Mesenchymal stem cell (in vitro differentiated cells and primary cell): ENCODE results near the gene SEC11A.

Source experiments
- DNase-seq: peaks from one replicate; pipeline ENCODE4 v3.0.0-alpha.2; 2013
- H2AFZ ChIP-seq: one replicate; pipeline ENCODE4 v1.6.1; 2013; ENCODE audit warnings: low read depth, mild to moderate bottlenecking, control low read depth, inconsistent platforms, low read length, moderate library complexity
- H2AK5ac ChIP-seq: 2 replicates; pipeline ENCODE4 v1.6.1; 2013; ENCODE audit warnings: low read length, moderate library complexity, mild to moderate bottlenecking, inconsistent platforms; ENCODE audit not compliant: severe bottlenecking
- H2BK120ac ChIP-seq: one replicate; pipeline ENCODE4 v1.6.1; 2013; ENCODE audit warnings: low read depth, mild to moderate bottlenecking, inconsistent platforms, low read length, moderate library complexity
- H2BK12ac ChIP-seq, 2 experiments: one replicate each; pipeline ENCODE4 v1.6.1; 2013; ENCODE audit warnings: inconsistent platforms in 2 of 2, low read length in 2 of 2, mild to moderate bottlenecking in 2 of 2, moderate library complexity in 2 of 2, control low read depth in 1 of 2
- H2BK15ac ChIP-seq: one replicate; pipeline ENCODE4 v1.6.1; 2013; ENCODE audit warnings: mild to moderate bottlenecking, low read depth, inconsistent platforms; ENCODE audit not compliant: poor library complexity, severe bottlenecking
- H2BK5ac ChIP-seq: 2 replicates; pipeline ENCODE4 v1.6.1; 2013; ENCODE audit warnings: low read depth, mild to moderate bottlenecking, low read length, control low read depth, inconsistent platforms; ENCODE audit not compliant: poor library complexity, severe bottlenecking
- H3K14ac ChIP-seq, 2 experiments: one replicate each; pipeline ENCODE4 v1.6.1; 2013; ENCODE audit warnings: inconsistent platforms in 2 of 2, low read length in 2 of 2, control low read depth in 1 of 2, mild to moderate bottlenecking in 1 of 2, moderate library complexity in 1 of 2
- H3K18ac ChIP-seq, 2 experiments: one replicate each; pipeline ENCODE4 v1.6.1; 2013; ENCODE audit warnings: inconsistent platforms in 2 of 2, low read length in 2 of 2, control low read depth in 1 of 2, low read depth in 1 of 2, mild to moderate bottlenecking in 1 of 2
- H3K23ac ChIP-seq, 2 experiments: one replicate each; pipeline ENCODE4 v1.6.1; 2013; ENCODE audit warnings: inconsistent platforms in 2 of 2, low read length in 2 of 2, mild to moderate bottlenecking in 2 of 2, moderate library complexity in 2 of 2, control low read depth in 1 of 2
- H3K27ac ChIP-seq: 2 replicates; pipeline ENCODE4 v1.5.1; 2013; ENCODE audit warnings: mild to moderate bottlenecking, moderate library complexity, low read length, control low read depth, inconsistent platforms; ENCODE audit not compliant: poor library complexity, severe bottlenecking
- H3K27me3 ChIP-seq, 2 experiments: 2 replicates each; pipeline versions ENCODE4 v1.6.1 to v1.7.0; 2013; ENCODE audit warnings: low read length in 2 of 2, mild to moderate bottlenecking in 2 of 2, moderate library complexity in 2 of 2, control low read depth in 1 of 2, inconsistent platforms in 1 of 2; ENCODE audit not compliant: control insufficient read depth in 1 of 2, insufficient read depth in 1 of 2
- H3K36me3 ChIP-seq, 2 experiments: 2 replicates each; pipeline versions ENCODE4 v1.6.1 to v1.7.0; 2013; ENCODE audit warnings: low read length in 2 of 2, control low read depth in 1 of 2, inconsistent platforms in 1 of 2, low read depth in 1 of 2, mild to moderate bottlenecking in 1 of 2; ENCODE audit not compliant: insufficient read depth in 2 of 2, control insufficient read depth in 1 of 2
- H3K4ac ChIP-seq, 2 experiments: one replicate each; pipeline ENCODE4 v1.6.1; 2013; ENCODE audit warnings: inconsistent platforms in 2 of 2, low read length in 2 of 2, mild to moderate bottlenecking in 2 of 2, moderate library complexity in 2 of 2, control low read depth in 1 of 2, low read depth in 1 of 2
- H3K4me1 ChIP-seq: 2 replicates; pipeline ENCODE4 v1.6.1; 2013; ENCODE audit warnings: low read depth, low read length, control low read depth; ENCODE audit not compliant: control insufficient read depth, insufficient read depth
- H3K4me2 ChIP-seq: 2 replicates; pipeline ENCODE4 v1.6.1; 2013; ENCODE audit warnings: low read length, mild to moderate bottlenecking, inconsistent platforms; ENCODE audit not compliant: poor library complexity, severe bottlenecking
- H3K4me3 ChIP-seq, 2 experiments: 2 replicates each; pipeline versions ENCODE4 v1.5.1 to v1.7.0; 2013; ENCODE audit warnings: low read length in 2 of 2, mild to moderate bottlenecking in 2 of 2, control low read depth in 1 of 2, low read depth in 1 of 2; ENCODE audit not compliant: insufficient read depth in 1 of 2
- H3K79me1 ChIP-seq: replicated peaks from 2 replicates; pipeline ENCODE4 v1.6.1; 2013; ENCODE audit warnings: mild to moderate bottlenecking, control low read depth, low read length, inconsistent platforms; ENCODE audit not compliant: poor library complexity, severe bottlenecking
- H3K9ac ChIP-seq: 2 replicates; pipeline ENCODE4 v1.7.0; 2013; ENCODE audit warnings: mild to moderate bottlenecking, low read length, moderate library complexity
- H3K9me3 ChIP-seq: 2 replicates; pipeline ENCODE4 v1.7.0; 2013; ENCODE audit warnings: mild to moderate bottlenecking, low read length; ENCODE audit not compliant: control insufficient read depth
- H4K8ac ChIP-seq: one replicate; pipeline ENCODE4 v1.6.1; 2013; ENCODE audit warnings: inconsistent platforms, mild to moderate bottlenecking, low read length, moderate library complexity
- H4K91ac ChIP-seq: one replicate; pipeline ENCODE4 v1.6.1; 2013; ENCODE audit warnings: mild to moderate bottlenecking, low read length, inconsistent platforms
- WGBS: methylation state at CpG from one replicate; pipeline ENCODE4 v1.1.7; 2013; ENCODE audit warnings: mixed read lengths; 5-methylcytosine and 5-hydroxymethylcytosine counted together

Gene SEC11A

GRCh38 chr15:84624359-84624758 is 91.6 kb downstream of the SEC11A start:
- 96% methylated on average over 6 of the region's 7 CpGs for WGBS
- Histone ChIP-seq H3K4ac (no peak overlapping the region), H3K4me3 (no peak overlapping the region), H3K9me3 (peaks cover 37% of the 10 kb centered on the region), H3K9ac (no peak overlapping the region), H3K4me2 (no peak overlapping the region), H4K91ac (no peak overlapping the region), H2AK5ac (no peak overlapping the region), H3K18ac (no peak overlapping the region), H3K79me1 (peaks cover 31% of the 10 kb centered on the region), H2BK5ac (no peak overlapping the region), H3K23ac (no peak overlapping the region), H2BK15ac (no peak overlapping the region), H3K4me1 (no peaks in the 10 kb centered on the region), H3K36me3 (peaks cover 28 to 36% of the 10 kb centered on the region in 2 experiments), H3K27ac (no peak overlapping the region), H3K27me3 (no peaks in the 10 kb centered on the region), H3K14ac (no peak overlapping the region), H2BK12ac (no peak overlapping the region), H4K8ac (no peak overlapping the region), H2BK120ac (no peak overlapping the region), H2AFZ (no peak overlapping the region)
- no peak for DNase-seq

- Histone ChIP-seq H3K23ac (no peak overlapping the region), H3K27me3 (no peaks in the 10 kb centered on the region), H3K4me1 (no peaks in the 10 kb centered on the region), H3K4me2 (no peak overlapping the region), H3K9me3 (peaks cover 37% of the 10 kb centered on the region), H2AK5ac (no peak overlapping the region), H2AFZ (no peak overlapping the region), H3K4me3 (peak overlapping the region in 1 of 2 experiments; percentile 19), H3K14ac (no peak overlapping the region), H3K36me3 (peaks cover 28 to 44% of the 10 kb centered on the region in 2 experiments), H3K9ac (no peak overlapping the region), H3K27ac (no peak overlapping the region), H2BK120ac (no peak overlapping the region), H3K4ac (no peak overlapping the region), H3K79me1 (peaks cover 47% of the 10 kb centered on the region), H3K18ac (no peak overlapping the region), H2BK15ac (no peak overlapping the region), H4K91ac (no peak overlapping the region), H2BK12ac (no peak overlapping the region), H2BK5ac (no peak overlapping the region), H4K8ac (no peak overlapping the region)
- 94% methylated on average over 16 of the region's 17 CpGs for WGBS
- DNase-seq: no peak
Measured at GRCh38 chr15:84621358-84621979, 94.5 kb downstream of the SEC11A start.

GRCh38 chr15:84620626-84621025 is 95.3 kb downstream of the SEC11A start:
- Histone ChIP-seq H2AFZ (no peak overlapping the region), H4K8ac (no peak overlapping the region), H2BK12ac (no peak overlapping the region), H3K27ac (no peak overlapping the region), H3K23ac (no peak overlapping the region), H3K27me3 (no peaks in the 10 kb centered on the region), H3K4me3 (peak overlapping the region in 1 of 2 experiments; percentile 19), H3K4ac (no peak overlapping the region), H3K36me3 (peaks cover 28 to 44% of the 10 kb centered on the region in 2 experiments), H3K14ac (no peak overlapping the region), H3K79me1 (peaks cover 48% of the 10 kb centered on the region), H3K4me2 (no peak overlapping the region), H3K4me1 (no peaks in the 10 kb centered on the region), H4K91ac (no peak overlapping the region), H3K18ac (no peak overlapping the region), H2BK120ac (no peak overlapping the region), H3K9me3 (peaks cover 37% of the 10 kb centered on the region), H2BK15ac (no peak overlapping the region), H2BK5ac (no peak overlapping the region), H2AK5ac (no peak overlapping the region), H3K9ac (no peak overlapping the region)
- DNase-seq: no peak
- 97% methylated on average over 5 of the region's 8 CpGs for WGBS
